Measurements from ENCODE around the gene FERMT3. TPM values are rescaled to one million over a fixed set of nuclear protein-coding genes. Genes with fewer than 3 reads are reported as not detected.

The FERMT3 gene
- total RNA-seq, 4 donors from 2014 or later, result 23.5 to 97.6 (median 42.2) TPM

DNA sequence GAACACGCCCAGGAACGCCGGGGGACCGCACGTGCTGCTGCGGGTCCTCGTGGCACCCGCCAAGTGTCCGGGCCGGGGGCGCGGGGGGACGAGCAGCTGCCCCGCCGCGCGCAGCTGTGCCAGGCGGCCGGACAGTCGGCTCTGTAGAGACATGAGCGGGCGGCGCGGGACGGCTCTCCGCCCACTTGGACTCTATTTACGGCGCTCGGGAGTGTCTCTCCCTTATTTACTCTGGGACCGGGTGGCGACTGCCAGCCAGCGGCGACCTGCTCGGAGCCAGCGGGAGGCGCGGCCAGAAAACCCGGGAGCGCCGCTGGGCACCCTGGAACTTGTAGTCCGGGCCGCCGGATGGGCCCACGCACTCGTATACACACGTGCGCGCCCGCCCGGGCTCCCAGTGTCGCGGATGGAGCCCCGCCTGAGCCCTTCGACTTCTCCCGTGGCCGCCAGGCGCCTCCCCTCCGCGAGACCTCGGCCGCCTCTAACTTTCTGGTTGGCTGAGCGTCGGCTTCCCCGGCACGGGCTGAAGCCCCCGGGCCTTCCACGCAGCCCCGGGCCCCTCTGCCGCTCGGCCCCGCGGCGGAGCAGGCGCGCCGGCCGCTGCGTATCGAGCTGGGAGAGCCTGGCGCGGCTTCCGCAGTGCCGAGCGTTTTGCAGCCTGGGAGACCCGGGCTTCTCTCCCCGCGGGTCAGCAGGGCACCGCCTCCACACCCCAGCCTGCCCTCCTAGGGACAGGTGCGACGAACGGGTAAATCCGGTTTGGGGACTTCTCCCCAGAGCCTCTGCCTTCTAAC lies 40.5 kb upstream of the FERMT3 start, which contains the start of gene MACROD1:
Gene MACROD1 (minus strand): TSS at position 272 of the 794 bp plus-strand sequence. CDS start 119 bp downstream, at position 153.
- TF ChIP-seq, protein P1, sequence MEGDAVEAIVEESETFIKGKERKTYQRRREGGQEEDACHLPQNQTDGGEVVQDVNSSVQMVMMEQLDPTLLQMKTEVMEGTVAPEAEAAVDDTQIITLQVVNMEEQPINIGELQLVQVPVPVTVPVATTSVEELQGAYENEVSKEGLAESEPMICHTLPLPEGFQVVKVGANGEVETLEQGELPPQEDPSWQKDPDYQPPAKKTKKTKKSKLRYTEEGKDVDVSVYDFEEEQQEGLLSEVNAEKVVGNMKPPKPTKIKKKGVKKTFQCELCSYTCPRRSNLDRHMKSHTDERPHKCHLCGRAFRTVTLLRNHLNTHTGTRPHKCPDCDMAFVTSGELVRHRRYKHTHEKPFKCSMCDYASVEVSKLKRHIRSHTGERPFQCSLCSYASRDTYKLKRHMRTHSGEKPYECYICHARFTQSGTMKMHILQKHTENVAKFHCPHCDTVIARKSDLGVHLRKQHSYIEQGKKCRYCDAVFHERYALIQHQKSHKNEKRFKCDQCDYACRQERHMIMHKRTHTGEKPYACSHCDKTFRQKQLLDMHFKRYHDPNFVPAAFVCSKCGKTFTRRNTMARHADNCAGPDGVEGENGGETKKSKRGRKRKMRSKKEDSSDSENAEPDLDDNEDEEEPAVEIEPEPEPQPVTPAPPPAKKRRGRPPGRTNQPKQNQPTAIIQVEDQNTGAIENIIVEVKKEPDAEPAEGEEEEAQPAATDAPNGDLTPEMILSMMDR (IDR thresholded peaks at IDR 0.05; ENCODE audit: low read depth), result no peak

DNA sequence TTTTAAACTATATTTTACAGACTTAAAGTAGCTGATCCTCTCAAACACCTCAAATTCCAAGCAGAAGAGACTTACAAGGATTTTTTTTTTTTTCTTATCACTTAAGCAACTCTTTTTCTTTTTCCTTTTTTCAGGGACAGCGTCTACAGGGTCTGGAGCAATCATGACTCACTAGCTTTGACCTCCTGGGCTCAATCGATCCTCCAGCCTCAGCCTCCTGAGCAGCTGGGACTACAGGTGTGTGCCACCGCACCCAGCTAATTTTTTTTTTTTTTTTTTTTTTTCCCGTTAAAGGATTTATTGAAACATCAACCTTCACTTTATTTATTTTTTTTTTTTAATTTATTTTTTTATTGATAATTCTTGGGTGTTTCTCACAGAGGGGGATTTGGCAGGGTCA lies 36.1 kb upstream of the FERMT3 start:
- TF ChIP-seq, protein P1 (IDR thresholded peaks at IDR 0.05; ENCODE audit: low read depth), result no peak

DNA sequence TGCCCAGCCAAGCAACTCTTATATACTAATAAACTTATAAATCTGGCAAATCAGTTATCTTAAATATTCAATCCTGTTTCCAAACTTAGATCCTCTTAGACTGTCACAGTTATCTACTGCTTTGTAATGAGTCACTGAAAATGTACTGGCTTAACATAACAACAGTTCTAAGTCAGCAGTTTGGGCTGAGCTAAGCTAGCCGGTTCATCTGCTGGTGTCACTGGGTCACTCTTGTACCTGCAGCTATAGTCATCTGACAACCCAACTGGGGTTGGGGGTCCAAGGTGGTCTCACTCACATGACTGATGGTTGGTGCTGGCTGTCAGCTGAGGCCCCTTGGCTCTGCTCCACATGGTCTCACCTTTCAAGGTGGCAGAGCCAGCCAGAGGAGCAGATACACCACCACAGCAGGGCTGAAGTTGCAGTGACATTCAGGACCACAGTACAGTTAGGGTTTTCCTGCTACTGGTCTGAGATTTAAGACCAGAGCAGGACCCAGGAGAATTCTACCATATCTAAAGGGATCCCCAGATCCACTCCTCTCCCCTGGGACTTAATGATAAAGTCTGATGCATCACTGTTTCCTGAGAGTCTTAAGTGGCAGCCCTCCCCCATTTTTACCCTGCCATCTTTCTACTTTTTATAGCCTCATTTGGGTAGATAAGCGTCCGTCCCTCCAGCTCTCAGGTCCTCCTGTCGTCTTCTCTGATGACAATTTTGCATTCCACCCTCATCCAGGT lies 32.7 kb upstream of the FERMT3 start:
- TF ChIP-seq, protein P1 (IDR thresholded peaks at IDR 0.05; ENCODE audit: low read depth), result no peak

DNA sequence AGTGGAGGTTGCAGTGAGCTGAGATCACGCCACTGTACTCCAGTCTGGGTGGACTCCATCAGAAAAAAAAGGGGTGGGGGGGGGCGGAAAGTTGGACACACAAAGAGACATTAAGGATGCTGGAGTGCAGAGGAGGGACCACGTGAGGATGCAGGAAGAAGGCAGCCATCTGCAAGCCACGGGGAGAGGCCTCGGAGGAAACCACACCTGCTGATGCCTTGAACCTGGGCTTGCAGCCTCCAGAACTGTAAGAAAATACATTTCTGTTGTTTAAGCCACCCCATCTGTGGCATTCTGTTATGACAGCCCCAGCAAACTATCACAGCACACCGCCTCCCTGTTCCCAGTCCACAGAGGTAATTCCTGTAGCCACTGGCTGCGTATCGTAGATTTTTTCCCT lies 29.8 kb upstream of the FERMT3 start:
- TF ChIP-seq, protein P1 (IDR thresholded peaks at IDR 0.05; ENCODE audit: low read depth), result no peak

DNA sequence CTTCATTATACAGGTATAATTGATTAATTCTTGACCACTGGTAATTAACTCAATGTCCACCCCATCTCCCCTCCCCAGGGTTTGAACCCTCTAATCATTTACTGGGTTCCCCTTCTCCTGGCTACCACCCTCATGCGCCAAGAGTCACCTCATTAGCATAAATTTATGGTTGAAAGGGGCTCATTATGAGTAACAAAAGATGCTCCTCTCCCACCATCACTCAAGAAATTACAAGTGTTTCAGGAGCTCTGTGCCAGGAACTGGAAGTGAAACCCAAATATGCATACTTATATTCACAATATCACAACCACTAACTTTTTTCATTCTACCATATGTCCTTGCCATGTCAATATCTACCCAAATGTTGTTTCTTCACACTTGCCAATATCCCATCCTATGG lies 28.3 kb upstream of the FERMT3 start:
- TF ChIP-seq, protein P1 (IDR thresholded peaks at IDR 0.05; ENCODE audit: low read depth), result no peak

DNA sequence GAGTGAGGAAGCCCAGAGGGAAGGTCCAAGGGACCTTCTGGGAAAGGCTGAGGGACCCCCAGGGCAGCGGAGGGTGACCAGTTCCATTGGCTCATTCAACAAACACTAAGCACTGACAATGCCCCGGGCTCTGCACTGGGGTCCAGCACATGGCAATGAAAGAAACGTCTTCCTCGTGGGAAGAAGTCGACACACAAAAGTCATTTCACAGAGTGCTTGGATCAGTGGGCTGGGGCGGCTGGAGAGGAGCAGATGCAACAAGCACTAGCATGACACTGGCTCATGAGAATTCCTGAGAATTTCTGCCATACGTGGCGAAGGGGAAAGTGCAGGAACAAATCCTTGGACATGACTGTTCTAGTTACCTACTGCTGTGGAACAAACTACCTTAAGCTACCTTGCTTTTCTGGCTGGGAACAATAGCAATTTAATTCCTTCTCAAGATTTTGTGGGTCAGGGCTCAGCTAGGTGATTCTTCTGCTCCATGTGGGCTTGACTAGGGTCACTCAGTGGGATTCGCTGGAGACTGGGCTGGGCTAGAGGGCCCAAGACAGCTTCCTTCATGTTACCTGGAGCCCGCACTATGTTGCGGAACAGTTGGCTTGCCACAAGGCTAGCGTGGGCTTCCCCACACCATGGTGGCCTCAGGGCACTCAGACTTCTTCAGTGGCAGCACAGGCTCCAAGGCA lies 27.4 kb upstream of the FERMT3 start:
- TF ChIP-seq, protein P1 (IDR thresholded peaks at IDR 0.05; ENCODE audit: low read depth), result no peak

DNA sequence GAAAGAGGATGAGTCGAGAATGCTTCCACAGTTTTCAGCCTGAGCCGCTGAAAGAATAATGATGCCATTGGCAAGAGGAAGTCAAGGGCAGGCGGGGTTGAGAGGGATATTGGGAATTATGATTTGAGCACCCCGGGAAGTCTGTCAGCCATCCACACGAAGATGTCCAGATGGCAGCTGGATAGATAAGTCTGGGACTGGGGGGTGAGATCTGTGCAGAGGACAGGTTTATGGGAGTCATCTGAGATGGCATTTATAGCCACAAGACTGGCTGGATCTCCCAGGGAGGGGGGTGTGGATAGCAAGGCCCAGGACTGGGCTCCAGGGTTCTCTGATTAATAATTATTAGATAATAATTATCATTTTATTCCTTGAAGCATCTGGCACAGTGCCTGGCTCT lies 25.6 kb upstream of the FERMT3 start:
- TF ChIP-seq, protein P1 (IDR thresholded peaks at IDR 0.05; ENCODE audit: low read depth), result no peak

Measured in subcutaneous adipose tissue (tissue), 4 donors.